Thoracic aorta (tissue), 2 donors: ENCODE results near the gene KRTAP1-4. TPM values are rescaled to one million over a fixed set of nuclear protein-coding genes. Genes with fewer than 3 reads are reported as not detected.
"Not testable (repeated sequence)": the region's sequence is repeated elsewhere in the genome, so short reads cannot be mapped to it uniquely, and the experiment has no call there.

ENCODE experiments used
- ATAC-seq: fragments of 150-250 bp; one replicate; pipeline ENCODE4 v1.8.0; 2017; ENCODE audit warnings: low read depth; ENCODE audit not compliant: insufficient number of reproducible peaks, low FRiP score
- DNase-seq: peaks from one replicate; pipeline ENCODE4 v3.0.0-alpha.2; 2020; ENCODE audit warnings: low spot score
- H3K27ac ChIP-seq, 2 donors: fragments of 200-600 bp; sonication (generic); 1 replicate in 1 of 2; 2 replicates in 1 of 2; pipeline ENCODE4 v1.5.1; 2016; ENCODE audit warnings: mild to moderate bottlenecking in 2 of 2, moderate library complexity in 2 of 2
- H3K27me3 ChIP-seq: fragments of 200-600 bp; sonication (generic); replicated peaks from 2 replicates; pipeline ENCODE4 v1.6.0; 2016; ENCODE audit warnings: mild to moderate bottlenecking; ENCODE audit not compliant: insufficient read depth
- H3K36me3 ChIP-seq: fragments of 200-600 bp; sonication (generic); one replicate; pipeline ENCODE4 v1.5.1; 2016
- H3K4me1 ChIP-seq, 2 donors: fragments of 200-600 bp; sonication (generic); 1 replicate in 1 of 2; 2 replicates in 1 of 2; pipeline versions ENCODE4 v1.5.1 to v1.6.0; 2016; ENCODE audit warnings: low read depth in 2 of 2, mild to moderate bottlenecking in 1 of 2; ENCODE audit not compliant: control insufficient read depth in 1 of 2
- H3K4me3 ChIP-seq: fragments of 200-600 bp; sonication (generic); 2 replicates; pipeline ENCODE4 v1.5.1; 2016; ENCODE audit warnings: mild to moderate bottlenecking
- H3K9me3 ChIP-seq: fragments of 200-600 bp; sonication (generic); 2 replicates; pipeline ENCODE4 v1.5.1; 2016
- CTCF ChIP-seq: fragments of 200-600 bp; sonication (generic); IDR thresholded peaks from one replicate; pipeline ENCODE4 v1.5.1; 2019; ENCODE audit warnings: antibody characterized with exemption
- total RNA-seq, 2 donors: library from RNA; depleted of rRNA; stranded (reverse); fragments of >200 nt; gene quantifications; one replicate each; pipeline versions ENCODE4 v1.1.0 to v1.2.3, GENCODE V29; 2016

The KRTAP1-4 gene
- total RNA-seq, 2 donors from 2014 or later, result not detected

- H3K27me3 ChIP-seq, result no peaks in the 10 kb centered on the region
- H3K27ac ChIP-seq, result no peak overlapping the region
- H3K36me3 ChIP-seq, result no peaks in the 10 kb centered on the region
- H3K9me3 ChIP-seq, result no peaks in the 10 kb centered on the region
- TF ChIP-seq CTCF, result no peak
- no peak overlapping the region for H3K4me3 ChIP-seq
- no peak for ATAC-seq
- H3K4me1 ChIP-seq, result no peaks in the 10 kb centered on the region
- no peak for DNase-seq
Observed at GRCh38 chr17:41054025-41054424, 24.0 kb upstream of the KRTAP1-4 start.

GRCh38 chr17:41052566-41052965, 22.6 kb upstream of the KRTAP1-4 start:
- Histone ChIP-seq H3K27me3 (no peaks in the 10 kb centered on the region), H3K27ac (no peak overlapping the region), H3K9me3 (no peaks in the 10 kb centered on the region), H3K4me3 (no peak overlapping the region), H3K36me3 (no peaks in the 10 kb centered on the region), H3K4me1 (no peaks in the 10 kb centered on the region)
- no peak for ATAC-seq
- no peak for DNase-seq
- TF ChIP-seq CTCF, result no peak

GRCh38 chr17:41049110-41049509, 19.1 kb upstream of the KRTAP1-4 start:
- no peak for ATAC-seq
- no peak for TF ChIP-seq CTCF
- no peaks in the 10 kb centered on the region for H3K4me1 ChIP-seq
- DNase-seq, result no peak
- H3K4me3 ChIP-seq, result no peak overlapping the region
- no peaks in the 10 kb centered on the region for H3K36me3 ChIP-seq
- no peak overlapping the region for H3K27ac ChIP-seq
- H3K27me3 ChIP-seq, result no peaks in the 10 kb centered on the region
- no peaks in the 10 kb centered on the region for H3K9me3 ChIP-seq

- no peaks in the 10 kb centered on the region for H3K27me3 ChIP-seq
- DNase-seq, result no peak
- no peaks in the 10 kb centered on the region for H3K36me3 ChIP-seq
- no peak for ATAC-seq
- H3K4me1 ChIP-seq, result no peaks in the 10 kb centered on the region
- no peak overlapping the region for H3K4me3 ChIP-seq
- H3K27ac ChIP-seq, result no peak overlapping the region
- H3K9me3 ChIP-seq, result no peaks in the 10 kb centered on the region
- no peak for TF ChIP-seq CTCF
Observed at GRCh38 chr17:41048441-41048840, 18.4 kb upstream of the KRTAP1-4 start.

- not testable (repeated sequence) for H3K27ac ChIP-seq, DNase-seq, H3K27me3 ChIP-seq, ATAC-seq, H3K9me3 ChIP-seq, H3K36me3 ChIP-seq, H3K4me1 ChIP-seq, H3K4me3 ChIP-seq
Observed at GRCh38 chr17:41046735-41047465, 16.9 kb upstream of the KRTAP1-4 start, which contains the start of gene KRTAP2-1. TSS of gene KRTAP2-1 (minus strand) at chr17:41047316. CDS start at chr17:41047267, 49 bp downstream.

- no peak for ATAC-seq
- DNase-seq, result no peak
- TF ChIP-seq CTCF, result no peak
Observed at GRCh38 chr17:41042953-41043352, 13.0 kb upstream of the KRTAP1-4 start.

More at GRCh38 chr17:41042953-41043352, 13.0 kb upstream of the KRTAP1-4 start:
- Histone ChIP-seq H3K4me1 (peaks cover 0 to 8% of the 10 kb centered on the region in 2 donors), H3K27me3 (no peaks in the 10 kb centered on the region), H3K27ac (no peak overlapping the region), H3K4me3 (no peak overlapping the region), H3K9me3 (no peaks in the 10 kb centered on the region), H3K36me3 (no peaks in the 10 kb centered on the region)
